ENCODE measurements around the gene NPFF. TPM values are rescaled to one million over a fixed set of nuclear protein-coding genes. Genes with fewer than 3 reads are reported as not detected.

Gene NPFF
- total RNA-seq, 4 donors from 2014 or later = 0.70 TPM; not detected in 3

DNA sequence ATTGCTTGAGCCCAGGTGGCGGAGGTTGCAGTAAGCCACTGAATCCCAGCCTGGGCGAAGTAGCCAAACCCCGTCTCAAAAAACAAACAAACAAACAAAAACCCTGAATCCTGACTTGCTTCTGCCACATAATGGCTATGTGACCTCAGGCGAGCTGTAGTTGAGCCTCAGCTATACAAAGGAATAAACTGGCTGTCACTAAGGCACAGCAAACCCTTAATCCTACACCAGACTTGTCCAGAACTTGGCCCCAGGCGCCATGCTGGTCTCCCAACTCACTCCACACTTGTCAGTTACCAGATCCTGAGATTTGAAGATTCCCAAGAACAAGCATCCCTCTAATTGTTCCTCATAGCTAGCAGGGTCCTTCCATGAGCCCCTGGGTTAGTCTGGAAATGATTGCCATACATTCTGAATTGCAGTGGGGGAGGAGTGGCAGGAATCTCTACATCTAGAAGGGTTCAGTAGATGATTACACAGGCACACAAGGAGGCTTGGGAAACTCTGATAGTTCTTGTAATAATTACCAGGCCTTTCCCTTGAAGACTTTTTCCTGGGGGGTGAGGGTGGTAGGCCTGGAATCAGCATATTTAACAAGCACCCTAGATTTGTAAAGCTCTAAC is 17.9 kb downstream of the NPFF start:
- 86 to 94% methylated on average over 5 of the region's 5 CpGs for WGBS, 2 donors
- DNase-seq = no peak
- Histone ChIP-seq H3K9me3 (no peaks in the 10 kb centered on the region), H3K4me1 (peaks cover 9 to 29% (median 16%) of the 10 kb centered on the region in 3 donors), H3K4me3 (no peak overlapping the region), H3K27ac (no peak overlapping the region), H3K36me3 (peaks cover 8 to 32% (median 22%) of the 10 kb centered on the region in 3 donors), H3K27me3 (no peaks in the 10 kb centered on the region)
- TF ChIP-seq, protein P1, sequence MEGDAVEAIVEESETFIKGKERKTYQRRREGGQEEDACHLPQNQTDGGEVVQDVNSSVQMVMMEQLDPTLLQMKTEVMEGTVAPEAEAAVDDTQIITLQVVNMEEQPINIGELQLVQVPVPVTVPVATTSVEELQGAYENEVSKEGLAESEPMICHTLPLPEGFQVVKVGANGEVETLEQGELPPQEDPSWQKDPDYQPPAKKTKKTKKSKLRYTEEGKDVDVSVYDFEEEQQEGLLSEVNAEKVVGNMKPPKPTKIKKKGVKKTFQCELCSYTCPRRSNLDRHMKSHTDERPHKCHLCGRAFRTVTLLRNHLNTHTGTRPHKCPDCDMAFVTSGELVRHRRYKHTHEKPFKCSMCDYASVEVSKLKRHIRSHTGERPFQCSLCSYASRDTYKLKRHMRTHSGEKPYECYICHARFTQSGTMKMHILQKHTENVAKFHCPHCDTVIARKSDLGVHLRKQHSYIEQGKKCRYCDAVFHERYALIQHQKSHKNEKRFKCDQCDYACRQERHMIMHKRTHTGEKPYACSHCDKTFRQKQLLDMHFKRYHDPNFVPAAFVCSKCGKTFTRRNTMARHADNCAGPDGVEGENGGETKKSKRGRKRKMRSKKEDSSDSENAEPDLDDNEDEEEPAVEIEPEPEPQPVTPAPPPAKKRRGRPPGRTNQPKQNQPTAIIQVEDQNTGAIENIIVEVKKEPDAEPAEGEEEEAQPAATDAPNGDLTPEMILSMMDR (IDR thresholded peaks at IDR 0.05) = no peak
- intact Hi-C loops (cut with DNase I) = no loop called here

DNA sequence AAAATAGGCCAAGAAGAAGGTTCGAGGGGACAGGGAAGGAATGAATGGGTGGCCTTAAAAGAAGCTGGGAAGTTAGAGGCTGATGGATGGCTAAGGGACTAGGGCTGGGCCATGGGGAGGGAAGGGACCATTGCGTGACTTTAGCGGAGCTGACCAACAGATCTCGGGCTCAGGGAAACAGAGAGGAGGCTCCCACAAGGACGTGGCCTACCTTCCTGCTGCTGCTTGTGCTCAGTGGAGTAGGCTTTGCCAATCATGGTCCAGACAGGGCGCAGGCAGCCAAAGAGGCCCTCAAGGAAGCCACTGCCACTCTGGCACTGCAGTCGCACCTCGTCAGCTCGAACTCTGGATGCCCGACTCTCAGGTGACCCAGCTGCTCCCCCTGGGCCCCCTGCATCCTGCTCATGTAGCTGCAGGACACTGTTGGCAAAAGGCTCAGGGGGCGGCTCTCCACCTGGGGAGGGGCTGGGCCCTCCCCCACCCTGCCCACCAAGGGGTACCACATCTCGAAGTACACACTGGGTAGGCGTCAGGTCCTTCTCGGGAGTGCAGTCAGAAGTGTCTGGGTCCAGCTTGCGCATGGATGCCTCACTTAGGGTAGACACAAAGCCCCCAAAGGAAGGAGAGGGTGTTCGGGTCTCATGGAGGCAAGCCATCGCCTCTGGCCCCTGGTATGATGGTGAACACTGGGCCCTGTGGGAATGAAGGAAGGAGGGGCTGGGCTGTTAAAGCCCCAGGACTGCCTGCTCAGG is 20.4 kb downstream of the NPFF start:
- no peaks in the 10 kb centered on the region for H3K27me3 ChIP-seq
- 75 to 80% methylated on average over 9 to 14 of the region's 17 CpGs for WGBS, 2 donors
- H3K4me1 ChIP-seq = peaks cover 9 to 27% (median 17%) of the 10 kb centered on the region in 3 donors
- H3K27ac ChIP-seq = no peak overlapping the region
- no peak for DNase-seq
- H3K36me3 ChIP-seq = peaks cover 8 to 57% (median 22%) of the 10 kb centered on the region in 3 donors
- no peaks in the 10 kb centered on the region for H3K9me3 ChIP-seq
- TF ChIP-seq, protein P1 (IDR thresholded peaks at IDR 0.05) = no peak
- no peak for TF ChIP-seq POLR2A (IDR thresholded peaks at IDR 0.05)
- intact Hi-C loops (cut with DNase I) = no loop called here
- H3K4me3 ChIP-seq = no peak overlapping the region

DNA sequence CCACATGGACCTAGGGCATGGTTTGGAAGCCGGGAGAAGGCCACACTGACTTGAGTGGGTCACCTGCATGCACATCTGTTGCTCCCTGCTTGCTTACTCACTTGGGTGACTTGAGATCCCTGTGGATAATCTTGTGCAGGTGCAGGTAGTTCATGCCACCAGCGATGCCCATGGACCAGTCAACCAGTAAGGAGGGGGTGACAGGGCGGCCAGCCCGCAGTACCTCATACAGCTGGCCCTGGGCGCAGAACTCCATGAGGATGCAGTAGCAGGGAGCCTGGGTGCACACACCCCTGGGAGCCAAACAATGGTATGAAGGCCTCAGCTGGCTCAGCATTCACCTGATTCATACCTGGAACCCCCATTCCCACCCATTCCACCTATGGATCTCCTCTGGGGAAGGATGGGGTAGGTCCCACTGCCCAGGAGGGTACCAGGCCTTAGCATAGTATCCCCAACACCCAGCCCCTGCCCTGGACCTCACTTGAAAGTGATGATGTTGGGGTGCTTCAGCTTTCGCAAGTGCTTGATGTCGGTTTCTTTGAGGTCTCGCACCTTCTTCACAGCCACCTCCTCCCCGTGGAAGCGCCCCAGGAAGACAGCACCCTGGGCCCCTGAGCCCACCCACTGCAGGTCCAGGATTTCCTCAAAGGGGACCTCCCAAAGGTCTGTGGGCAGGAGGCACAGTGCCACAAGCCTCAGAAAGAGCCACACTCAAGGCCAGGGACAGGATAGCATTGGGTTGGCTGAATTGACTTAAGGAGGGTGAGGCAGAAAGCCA is 21.1 kb downstream of the NPFF start:
- peaks cover 8 to 28% (median 25%) of the 10 kb centered on the region in 3 donors for H3K4me1 ChIP-seq
- H3K27me3 ChIP-seq = no peaks in the 10 kb centered on the region
- intact Hi-C loops (cut with DNase I) = no loop called here
- H3K36me3 ChIP-seq = peaks cover 8 to 64% (median 29%) of the 10 kb centered on the region in 3 donors
- no peak overlapping the region for H3K4me3 ChIP-seq
- WGBS, 2 donors = 92 to 94% methylated on average over 3 to 6 of the region's 10 CpGs
- no peaks in the 10 kb centered on the region for H3K9me3 ChIP-seq
- TF ChIP-seq, protein P1 (IDR thresholded peaks at IDR 0.05) = no peak
- no peak for TF ChIP-seq POLR2A (IDR thresholded peaks at IDR 0.05)
- DNase-seq = no peak
- H3K27ac ChIP-seq = no peak overlapping the region

DNA sequence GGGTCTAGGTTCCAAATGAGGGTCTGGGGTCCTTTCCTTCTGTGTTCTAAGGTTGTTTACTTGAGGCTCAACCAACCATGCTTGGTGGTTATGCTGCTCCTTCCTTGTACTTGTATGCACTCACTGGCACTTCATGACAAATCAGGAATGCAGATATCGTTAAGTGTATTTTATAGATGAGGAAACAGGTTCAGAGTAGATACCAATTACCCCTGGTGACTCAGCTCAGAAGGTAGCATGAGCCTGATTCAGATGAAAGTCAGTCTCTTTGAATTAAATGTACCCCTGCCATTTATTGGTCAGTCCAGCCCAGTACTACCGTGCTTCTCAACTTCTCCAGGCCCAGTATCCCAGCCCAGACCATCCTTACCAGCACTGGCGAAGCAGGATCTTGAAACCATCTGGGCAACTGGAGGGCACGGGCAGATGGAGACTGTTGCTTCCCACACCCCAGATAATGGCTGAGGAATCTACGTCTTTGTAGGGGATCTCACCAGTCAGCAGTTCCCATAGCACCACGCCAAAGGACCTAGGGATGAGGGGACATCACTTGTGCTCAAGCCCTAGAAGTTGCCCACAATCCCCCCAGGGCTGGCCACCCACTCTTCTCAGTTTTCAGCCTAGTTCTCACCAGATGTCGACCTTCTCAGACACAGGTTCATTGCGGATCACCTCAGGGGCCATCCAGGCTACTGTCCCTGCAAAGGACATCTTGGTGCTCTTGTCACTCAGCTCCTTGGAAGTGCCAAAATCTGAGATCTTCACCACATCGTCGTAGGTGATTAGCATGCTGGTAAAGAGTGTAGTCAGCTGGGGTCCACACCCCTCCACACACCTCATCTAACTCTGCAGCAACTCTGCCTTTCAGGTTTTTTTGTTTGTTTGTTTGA is 22.4 kb downstream of the NPFF start:
- no peak overlapping the region for H3K27ac ChIP-seq
- no peaks in the 10 kb centered on the region for H3K9me3 ChIP-seq
- DNase-seq = no peak
- no peaks in the 10 kb centered on the region for H3K27me3 ChIP-seq
- peaks cover 8 to 76% (median 38%) of the 10 kb centered on the region in 3 donors for H3K36me3 ChIP-seq
- H3K4me3 ChIP-seq = no peak overlapping the region
- intact Hi-C loops (cut with DNase I) = no loop called here
- H3K4me1 ChIP-seq = peaks cover 8 to 40% (median 35%) of the 10 kb centered on the region in 3 donors
- TF ChIP-seq POLR2A (IDR thresholded peaks at IDR 0.05) = no peak
- TF ChIP-seq, protein P1 (IDR thresholded peaks at IDR 0.05) = no peak
- WGBS, 2 donors = 85 to 87% methylated on average over 6 to 7 of the region's 10 CpGs

Measured in esophagus squamous epithelium (tissue), 5 donors.